ENCODE results near the gene ANKRD53.

GRCh38 chr2:70985283-70985688 is 6.9 kb downstream of the ANKRD53 start:
- TF ChIP-seq SPI1 (IDR thresholded peaks at IDR 0.05; ENCODE audit: low read depth, low read length) (no peak), POLR2AphosphoS5 (IDR thresholded peaks at IDR 0.05; ENCODE audit: low read depth, low read length) (no peak)

Measured in GM12891 (cell line).